B cell (primary cell): ENCODE results near the gene RIPK3. TPM values are rescaled to one million over a fixed set of nuclear protein-coding genes. Genes with fewer than 3 reads are reported as not detected.

Experiments
- ATAC-seq: fragments of 200-7000 bp; cut with Tn5 transposase; one replicate; pipeline ENCODE4 v1.10.0; 2021; ENCODE audit warnings: low read depth, mild to moderate bottlenecking, moderate number of reproducible peaks, moderate library complexity
- CTCF ChIA-PET: fragments of 350-600 bp; sonication (Branson Sonifier 250); formaldehyde crosslinking; loops from one replicate; lab custom pipeline; 2021; ENCODE audit warnings: antibody characterized with exemption, inconsistent platforms; lab: Charles Lee
- POLR2A ChIA-PET: fragments of 350-600 bp; sonication (Branson Sonifier 250); formaldehyde crosslinking; loops from one replicate; lab custom pipeline; 2021; ENCODE audit warnings: antibody characterized with exemption; lab: Charles Lee
- DNase-seq: peaks from one replicate; pipeline ENCODE4 v3.0.0; 2013
- H2AFZ ChIP-seq: 2 replicates; pipeline ENCODE4 v1.6.1; 2012; ENCODE audit warnings: mild to moderate bottlenecking, low read depth, low read length; ENCODE audit not compliant: insufficient read depth, poor library complexity, severe bottlenecking
- H3K27ac ChIP-seq, 2 donors: 1 replicate in 1 of 2; 2 replicates in 1 of 2; pipeline ENCODE4 v1.5.1; 2012 to 2013; ENCODE audit warnings: low read length in 2 of 2, mild to moderate bottlenecking in 2 of 2, moderate library complexity in 1 of 2
- H3K27me3 ChIP-seq, 4 experiments: fragments of 200-600 bp in 1 of 4; sonication (generic) in 1 of 4; replicated peaks in 1 of 4; 1 replicate in 2 of 4; 2 replicates in 2 of 4; pipeline versions ENCODE4 v1.6.1 to v1.7.0; 2013 to 2016; ENCODE audit warnings: low read length in 3 of 4, mild to moderate bottlenecking in 2 of 4, mixed read lengths in 1 of 4, moderate library complexity in 1 of 4; ENCODE audit not compliant: insufficient read depth in 4 of 4, control insufficient read depth in 3 of 4; ENCODE audit errors: control extremely low read depth in 1 of 4
- H3K36me3 ChIP-seq, 2 experiments: replicated peaks in 1 of 2; 1 replicate in 1 of 2; 2 replicates in 1 of 2; pipeline versions ENCODE4 v1.6.1 to v1.7.1; 2013; ENCODE audit warnings: low read length in 1 of 2; ENCODE audit not compliant: insufficient read depth in 2 of 2, control insufficient read depth in 1 of 2; ENCODE audit errors: control extremely low read depth in 1 of 2, extremely low read depth in 1 of 2
- H3K4me1 ChIP-seq, 2 donors: fragments of 200-600 bp in 1 of 2; sonication (generic) in 1 of 2; 1 replicate in 1 of 2; 2 replicates in 1 of 2; pipeline versions ENCODE4 v1.5.1 to v1.6.1; 2013 to 2017; ENCODE audit warnings: low read length in 2 of 2; ENCODE audit not compliant: control insufficient read depth in 2 of 2, insufficient read depth in 2 of 2
- H3K4me2 ChIP-seq: replicated peaks from 2 replicates; pipeline ENCODE3; 2012; ENCODE audit warnings: mild to moderate bottlenecking, low read depth, low read length; ENCODE audit not compliant: poor library complexity, severe bottlenecking
- H3K4me3 ChIP-seq, 5 experiments: fragments of 200-600 bp in 1 of 5; sonication (generic) in 1 of 5; 1 replicate in 3 of 5; 2 replicates in 2 of 5; pipeline versions ENCODE4 v1.5.1 to v1.7.0; 2011 to 2016; ENCODE audit warnings: low read length in 4 of 5, mild to moderate bottlenecking in 4 of 5, low read depth in 2 of 5, control low read depth in 1 of 5, moderate library complexity in 1 of 5; ENCODE audit not compliant: insufficient read depth in 1 of 5; ENCODE audit errors: control extremely low read depth in 1 of 5, extremely low read depth in 1 of 5
- H3K79me2 ChIP-seq: fragments of 200-600 bp; sonication (generic); one replicate; pipeline ENCODE4 v1.6.0; 2016; ENCODE audit warnings: low read length; ENCODE audit not compliant: control insufficient read depth, insufficient read depth
- H3K9ac ChIP-seq: fragments of 200-600 bp; sonication (generic); 2 replicates; pipeline ENCODE4 v1.6.1; 2017; ENCODE audit warnings: mild to moderate bottlenecking, low read length, moderate library complexity
- H3K9me3 ChIP-seq, 3 donors: one replicate each; pipeline versions ENCODE4 v1.6.1 to v1.7.1; 2013; ENCODE audit warnings: low read length in 2 of 3; ENCODE audit not compliant: control insufficient read depth in 2 of 3, insufficient read depth in 1 of 3; ENCODE audit errors: control extremely low read depth in 1 of 3
- H4K20me1 ChIP-seq: 2 replicates; pipeline ENCODE4 v1.6.0; 2012; ENCODE audit warnings: mild to moderate bottlenecking, low read length; ENCODE audit not compliant: insufficient read depth, control insufficient read depth, poor library complexity, severe bottlenecking
- H3K27ac Mint-ChIP-seq: one replicate; pipeline ENCODE4 v1.8.0; 2021; ENCODE audit warnings: mixed read lengths
- H3K27me3 Mint-ChIP-seq: one replicate; pipeline ENCODE4 v1.8.0; 2021; ENCODE audit warnings: mixed read lengths
- H3K4me1 Mint-ChIP-seq: one replicate; pipeline ENCODE4 v1.8.0; 2021; ENCODE audit warnings: mixed read lengths
- H3K4me3 Mint-ChIP-seq: one replicate; pipeline ENCODE4 v1.8.0; 2021; ENCODE audit warnings: mixed read lengths
- H3K9me3 Mint-ChIP-seq: one replicate; pipeline ENCODE4 v1.8.0; 2022; ENCODE audit warnings: mixed read lengths; ENCODE audit not compliant: insufficient read depth
- EZH2 ChIP-seq: IDR thresholded peaks from 2 replicates; pipeline ENCODE4 v1.6.1; 2012; ENCODE audit warnings: borderline replicate concordance, low read depth, mild to moderate bottlenecking, moderate library complexity, low read length; ENCODE audit not compliant: insufficient read depth, poor library complexity, severe bottlenecking
- WGBS: methylation state at CpG from one replicate; pipeline ENCODE4 v1.1.5; 2013; ENCODE audit warnings: missing lambda C conversion rate; ENCODE audit not compliant: insufficient coverage; 5-methylcytosine and 5-hydroxymethylcytosine counted together
- intact Hi-C: fragments of 100-400 bp; cut with micrococcal nuclease; formaldehyde crosslinking; loops from one replicate; pipeline ENCODE4 v1.10.0; 2022
- polyA plus RNA-seq: library from polyadenylated mRNA; depleted of rRNA; stranded (reverse); fragments of >200 nt; gene quantifications from 2 replicates; pipeline ENCODE4 v1.2.3, GENCODE V29; 2012
- total RNA-seq, 2 donors: library from RNA; stranded (reverse); fragments of 120-200 nt in 1 of 2; gene quantifications; 1 replicate in 1 of 2; 2 replicates in 1 of 2; pipeline versions ENCODE4 v1.2.3 to v1.2.4, GENCODE V29; 2013 to 2022
- TF ChIP-seq, protein P1 (sequence below): fragments of 200-600 bp; IDR thresholded peaks from one replicate; pipeline ENCODE4 v1.8.0; 2022; ENCODE audit warnings: antibody characterized with exemption, mild to moderate bottlenecking

Gene RIPK3
- total and polyA plus RNA-seq, 2 donors (not counting 1 experiment from before 2014, with no cell fraction given) = 65.5 to 77.6 TPM

DNA sequence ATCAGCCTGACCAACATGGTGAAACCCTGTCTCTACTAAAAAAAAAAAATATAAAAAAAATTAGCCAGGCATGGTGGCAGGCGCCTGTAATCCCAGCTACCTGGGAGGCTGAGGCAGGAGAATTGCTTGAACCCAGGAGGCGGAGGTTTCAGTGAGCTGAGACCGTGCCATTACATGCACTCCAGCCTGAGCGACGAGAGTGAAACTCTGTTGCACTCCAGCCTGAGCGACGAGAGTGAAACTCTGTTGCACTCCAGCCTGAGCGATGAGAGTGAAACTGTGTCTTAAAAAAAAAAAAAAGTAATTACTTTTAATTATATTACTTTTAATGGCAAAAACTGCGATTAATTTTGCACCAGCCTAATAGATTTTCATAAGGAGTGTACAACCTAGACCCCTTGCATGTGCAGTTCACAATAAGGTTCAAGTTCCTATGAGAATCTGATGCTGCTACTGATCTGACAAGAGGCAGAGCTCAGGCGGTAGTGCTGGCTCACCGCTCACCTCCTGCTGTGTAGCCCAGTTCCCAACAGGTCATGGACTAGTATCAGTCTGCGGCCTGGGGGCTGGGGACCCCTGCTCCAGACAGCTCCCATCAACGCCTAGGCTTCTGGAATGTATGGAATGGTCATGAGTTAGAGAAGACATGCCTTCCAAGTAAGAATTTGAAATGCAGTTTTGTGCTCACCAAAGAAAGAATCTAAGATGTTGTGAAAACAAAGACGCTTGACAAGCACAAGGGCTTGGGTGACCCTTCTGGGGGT is 18.4 kb downstream of the RIPK3 start:
- Mint-ChIP-seq H3K27me3 (peaks cover 11% of the 10 kb centered on the region), H3K4me1 (no peaks in the 10 kb centered on the region), H3K9me3 (no peaks in the 10 kb centered on the region), H3K27ac (no peak overlapping the region), H3K4me3 (no peak overlapping the region)
- Histone ChIP-seq H3K27ac (no peak overlapping the region), H3K4me1 (no peaks in the 10 kb centered on the region), H3K79me2 (no peaks in the 10 kb centered on the region), H3K4me3 (no peak overlapping the region), H3K9ac (no peak overlapping the region), H3K27me3 (peaks cover 0 to 6% (median 0%) of the 10 kb centered on the region in 4 experiments), H3K36me3 (no peaks in the 10 kb centered on the region), H2AFZ (no peak overlapping the region), H3K4me2 (no peak overlapping the region), H4K20me1 (no peaks in the 10 kb centered on the region), H3K9me3 (no peaks in the 10 kb centered on the region)
- CTCF ChIA-PET = interaction anchor here (1.1 to 9.1 kb wide), 3 partner anchors 11 to 14 kb away, joined by 3 to 65 read pairs (median 6); partner anchors contain the start of genes CIDEB and LTB4R2
- ATAC-seq (no peak), DNase-seq (no peak)
- POLR2A ChIA-PET = no interaction called here
- TF ChIP-seq, protein P1, sequence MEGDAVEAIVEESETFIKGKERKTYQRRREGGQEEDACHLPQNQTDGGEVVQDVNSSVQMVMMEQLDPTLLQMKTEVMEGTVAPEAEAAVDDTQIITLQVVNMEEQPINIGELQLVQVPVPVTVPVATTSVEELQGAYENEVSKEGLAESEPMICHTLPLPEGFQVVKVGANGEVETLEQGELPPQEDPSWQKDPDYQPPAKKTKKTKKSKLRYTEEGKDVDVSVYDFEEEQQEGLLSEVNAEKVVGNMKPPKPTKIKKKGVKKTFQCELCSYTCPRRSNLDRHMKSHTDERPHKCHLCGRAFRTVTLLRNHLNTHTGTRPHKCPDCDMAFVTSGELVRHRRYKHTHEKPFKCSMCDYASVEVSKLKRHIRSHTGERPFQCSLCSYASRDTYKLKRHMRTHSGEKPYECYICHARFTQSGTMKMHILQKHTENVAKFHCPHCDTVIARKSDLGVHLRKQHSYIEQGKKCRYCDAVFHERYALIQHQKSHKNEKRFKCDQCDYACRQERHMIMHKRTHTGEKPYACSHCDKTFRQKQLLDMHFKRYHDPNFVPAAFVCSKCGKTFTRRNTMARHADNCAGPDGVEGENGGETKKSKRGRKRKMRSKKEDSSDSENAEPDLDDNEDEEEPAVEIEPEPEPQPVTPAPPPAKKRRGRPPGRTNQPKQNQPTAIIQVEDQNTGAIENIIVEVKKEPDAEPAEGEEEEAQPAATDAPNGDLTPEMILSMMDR = no peak
- no peak for TF ChIP-seq EZH2
- intact Hi-C loops = no loop called here
- WGBS = 95% methylated on average over 10 of the region's 14 CpGs
